ENCODE data around the gene GDI2.

- TF ChIP-seq CTCF (IDR thresholded peaks at IDR 0.05) (no peak), POLR2A (IDR thresholded peaks at IDR 0.05) (no peak)
Observed at GRCh38 chr10:5827841-5828240, 14.6 kb upstream of the GDI2 start.
